ENCODE data around the gene C4A.
"Not testable (repeated sequence)": the region's sequence is repeated elsewhere in the genome, so short reads cannot be mapped to it uniquely, and the experiment has no call there.

Gene C4A

DNA sequence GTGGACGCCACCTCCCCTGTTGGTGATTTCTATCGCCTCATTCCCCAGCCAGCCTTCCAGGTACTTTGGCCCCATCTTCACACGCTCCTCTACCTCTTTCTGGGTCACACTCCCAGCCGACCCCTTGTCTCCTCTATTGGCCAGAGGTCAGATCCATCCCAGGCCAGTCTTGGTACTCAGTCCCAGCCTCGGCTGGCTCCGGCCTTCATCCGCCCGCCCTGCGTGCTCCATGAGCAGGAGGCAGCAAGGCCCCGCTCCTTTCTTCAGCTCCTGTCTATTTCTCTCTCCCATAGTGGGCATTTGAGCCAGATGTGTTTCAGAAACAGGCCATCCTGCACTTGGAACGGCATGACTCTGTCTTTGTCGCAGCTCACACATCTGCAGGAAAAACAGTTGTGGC lies 20.2 kb upstream of the C4A start:
- DNase-seq = no peak

DNA sequence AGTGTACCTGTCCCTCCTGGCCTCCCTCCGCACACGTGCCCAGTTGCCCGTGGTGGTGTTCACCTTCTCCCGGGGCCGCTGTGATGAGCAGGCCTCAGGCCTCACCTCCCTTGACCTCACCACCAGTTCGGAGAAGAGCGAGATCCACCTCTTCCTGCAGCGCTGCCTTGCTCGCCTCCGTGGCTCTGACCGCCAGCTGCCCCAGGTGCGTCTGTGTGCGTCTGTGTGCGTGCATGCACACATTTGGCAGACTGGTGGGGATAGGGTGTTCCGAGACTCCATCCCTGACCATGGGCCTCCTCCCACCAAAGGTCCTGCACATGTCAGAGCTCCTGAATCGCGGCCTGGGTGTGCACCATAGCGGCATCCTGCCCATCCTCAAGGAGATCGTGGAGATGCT lies 17.9 kb upstream of the C4A start:
- DNase-seq = no peak

DNA sequence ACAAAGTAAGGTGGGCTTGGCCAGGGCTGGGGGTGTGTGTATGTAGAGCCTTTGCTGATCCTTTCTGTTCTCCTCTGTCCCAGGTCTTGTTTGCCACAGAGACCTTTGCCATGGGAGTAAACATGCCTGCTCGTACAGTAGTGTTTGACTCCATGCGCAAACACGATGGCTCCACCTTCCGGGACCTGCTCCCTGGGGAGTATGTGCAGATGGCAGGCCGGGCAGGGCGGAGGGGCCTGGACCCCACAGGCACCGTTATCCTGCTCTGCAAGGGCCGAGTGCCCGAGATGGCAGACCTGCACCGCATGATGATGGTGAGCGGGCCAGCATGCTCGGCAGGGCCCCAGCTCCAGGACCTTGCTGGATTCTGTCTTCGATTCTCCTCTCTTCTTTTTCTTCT lies 16.2 kb upstream of the C4A start:
- DNase-seq = no peak

DNA sequence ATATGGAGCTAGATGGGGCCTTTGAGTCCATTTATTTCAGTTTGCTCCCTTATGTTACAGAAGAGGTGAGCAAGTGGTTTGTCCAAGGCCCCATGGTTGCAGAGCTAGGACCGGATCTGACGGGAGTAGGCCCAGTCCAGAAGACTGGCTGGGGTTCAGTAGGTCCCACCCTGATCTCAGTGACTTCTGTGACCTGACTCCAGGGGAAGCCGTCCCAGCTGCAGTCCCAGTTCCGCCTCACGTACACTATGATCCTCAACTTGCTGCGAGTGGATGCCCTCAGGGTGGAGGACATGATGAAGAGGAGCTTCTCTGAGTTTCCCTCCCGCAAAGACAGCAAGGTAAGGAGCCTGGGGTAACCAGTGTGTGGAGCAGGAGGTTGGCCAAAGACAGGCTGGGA lies 15.4 kb upstream of the C4A start:
- no peak for DNase-seq

DNA sequence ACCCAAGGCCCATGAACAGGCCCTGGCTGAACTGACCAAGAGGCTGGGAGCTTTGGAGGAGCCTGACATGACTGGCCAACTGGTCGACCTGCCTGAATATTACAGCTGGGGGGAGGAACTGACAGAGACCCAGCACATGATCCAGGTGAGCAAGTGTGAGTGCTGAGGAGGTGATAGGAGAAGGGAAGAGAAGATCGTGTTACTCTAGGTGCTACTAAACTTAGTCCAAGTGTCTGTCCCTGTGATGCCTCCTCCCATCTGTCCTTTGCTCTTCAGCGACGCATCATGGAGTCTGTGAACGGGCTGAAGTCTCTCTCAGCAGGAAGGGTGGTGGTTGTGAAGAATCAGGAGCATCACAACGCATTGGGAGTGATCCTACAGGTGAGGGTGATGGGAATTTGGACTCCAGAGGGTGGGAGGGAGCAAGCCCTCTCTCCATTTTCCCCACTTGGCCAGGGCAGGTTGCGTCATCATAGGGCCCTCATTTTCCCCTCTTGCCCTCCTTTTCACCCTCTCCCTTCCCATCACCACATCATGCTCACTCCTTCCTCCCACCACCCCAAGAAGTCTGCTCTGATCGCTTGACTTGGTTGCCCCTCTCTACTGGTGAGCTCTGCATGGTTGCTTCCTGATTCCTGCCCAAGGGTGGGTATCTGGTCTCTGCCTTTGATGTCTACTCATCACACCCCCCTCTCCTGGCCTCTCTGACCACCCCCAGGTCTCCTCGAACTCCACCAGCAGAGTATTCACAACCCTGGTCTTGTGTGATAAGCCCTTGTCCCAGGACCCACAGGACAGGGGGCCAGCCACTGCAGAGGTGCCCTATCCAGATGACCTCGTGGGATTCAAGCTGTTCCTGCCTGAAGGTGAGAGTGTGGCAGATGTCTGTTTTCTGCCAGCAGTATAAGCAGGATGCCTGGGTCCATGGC lies 14.6 kb upstream of the C4A start:
- no peak for DNase-seq

DNA sequence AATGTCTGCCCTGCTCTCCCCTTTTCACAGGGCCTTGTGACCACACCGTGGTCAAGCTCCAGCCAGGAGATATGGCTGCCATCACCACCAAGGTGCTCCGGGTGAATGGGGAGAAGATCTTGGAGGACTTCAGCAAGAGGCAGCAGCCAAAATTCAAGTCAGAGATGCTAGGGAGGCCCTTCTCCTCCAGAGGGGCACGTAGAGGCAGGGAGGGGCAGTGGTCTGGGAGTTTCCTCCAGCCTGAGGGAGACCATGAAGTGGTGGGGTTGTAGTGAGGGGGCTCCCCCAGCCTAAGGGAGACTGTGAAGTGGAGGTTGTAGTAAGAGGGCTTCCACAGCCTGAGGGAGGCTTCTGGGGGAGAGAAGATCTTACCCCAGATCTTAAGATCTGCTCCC lies 13.9 kb upstream of the C4A start:
- DNase-seq = no peak

DNA sequence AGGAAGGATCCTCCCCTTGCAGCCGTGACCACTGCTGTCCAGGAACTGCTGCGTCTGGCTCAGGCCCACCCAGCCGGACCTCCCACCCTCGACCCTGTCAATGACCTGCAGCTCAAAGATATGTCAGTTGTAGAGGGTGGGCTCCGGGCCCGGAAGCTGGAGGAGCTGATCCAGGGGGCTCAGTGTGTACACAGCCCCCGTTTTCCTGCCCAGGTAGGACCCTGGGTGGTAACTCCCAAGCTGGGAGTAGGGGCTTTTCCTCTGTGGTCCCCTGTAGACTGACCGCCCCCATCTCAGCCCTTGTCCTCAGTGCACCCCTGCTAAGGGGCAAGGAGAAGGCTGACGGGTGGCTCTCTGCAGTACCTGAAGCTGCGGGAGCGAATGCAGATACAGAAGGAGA lies 13.5 kb upstream of the C4A start:
- DNase-seq = no peak

DNA sequence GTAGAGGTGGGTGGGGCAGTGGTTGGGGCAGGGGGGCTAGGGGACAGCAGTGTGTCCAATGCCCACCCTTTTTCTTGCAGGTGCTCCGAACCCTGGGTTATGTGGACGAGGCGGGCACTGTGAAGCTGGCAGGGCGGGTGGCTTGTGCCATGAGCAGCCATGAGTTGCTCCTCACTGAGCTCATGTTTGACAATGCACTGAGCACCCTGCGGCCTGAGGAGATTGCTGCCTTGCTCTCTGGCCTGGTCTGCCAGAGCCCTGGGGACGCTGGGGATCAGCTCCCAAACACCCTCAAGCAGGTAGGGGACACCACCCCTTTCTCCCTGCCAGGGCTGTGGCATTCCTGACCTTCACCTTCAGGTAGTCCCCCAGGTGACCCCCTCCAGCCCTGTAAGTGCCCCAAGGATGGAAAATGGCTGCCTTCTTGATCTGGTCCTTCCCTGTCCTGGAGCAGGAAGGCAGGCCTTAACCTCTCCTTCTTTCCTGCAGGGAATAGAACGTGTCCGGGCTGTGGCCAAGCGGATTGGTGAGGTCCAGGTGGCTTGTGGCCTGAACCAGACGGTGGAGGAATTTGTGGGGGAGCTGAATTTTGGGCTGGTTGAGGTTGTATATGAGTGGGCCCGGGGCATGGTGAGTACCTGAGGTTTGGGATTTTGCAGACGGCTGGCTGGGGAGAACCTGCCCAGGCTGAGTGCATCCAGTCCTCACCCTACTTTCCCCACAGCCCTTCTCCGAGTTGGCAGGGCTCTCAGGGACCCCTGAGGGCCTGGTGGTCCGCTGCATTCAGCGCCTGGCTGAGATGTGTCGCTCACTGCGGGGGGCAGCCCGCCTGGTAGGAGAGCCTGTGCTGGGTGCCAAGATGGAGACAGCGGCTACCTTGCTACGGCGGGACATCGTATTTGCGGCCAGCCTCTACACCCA lies 12.8 kb upstream of the C4A start:
- no peak for DNase-seq

DNA sequence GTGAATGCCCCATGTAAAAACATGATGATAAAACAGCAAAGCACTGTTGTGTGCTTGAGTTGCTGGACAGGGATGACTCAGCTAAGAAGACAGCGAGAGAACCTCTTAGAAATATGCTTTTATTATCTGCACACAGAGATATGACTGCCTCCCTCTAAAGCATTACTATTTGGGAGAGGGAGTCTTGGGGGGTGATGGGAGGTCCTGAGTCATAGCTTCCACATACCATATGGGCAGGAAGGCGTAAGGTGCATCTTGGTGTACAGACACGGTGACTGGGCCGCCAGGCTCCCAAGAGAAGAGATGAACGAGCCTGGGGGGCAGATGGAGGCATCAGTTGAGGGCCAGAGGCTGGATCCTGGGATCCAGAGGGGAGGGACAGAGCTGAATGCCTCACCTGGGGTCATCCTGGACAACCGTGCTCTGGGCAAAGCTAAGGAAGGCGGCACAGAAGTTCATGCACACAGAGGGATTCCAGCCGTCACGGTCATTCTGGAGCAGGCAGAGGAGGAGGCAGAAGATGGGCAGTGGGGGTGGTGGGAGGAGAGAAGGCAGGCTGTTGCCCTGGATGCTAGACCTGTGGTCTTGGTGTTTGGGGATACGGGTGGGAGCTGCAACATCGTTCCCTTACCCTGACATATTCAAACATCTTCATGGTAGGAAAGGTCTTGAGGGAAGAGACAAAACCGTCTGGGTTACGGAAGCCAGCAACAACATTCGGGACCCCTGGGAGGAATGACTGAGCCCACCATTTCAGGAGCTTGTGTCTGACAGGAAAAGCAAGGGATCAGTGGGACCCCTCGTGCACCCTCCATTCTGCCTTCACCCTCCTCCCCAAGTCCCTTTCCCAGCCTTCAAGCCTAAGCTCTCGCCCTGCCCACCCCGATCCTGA lies 11.9 kb upstream of the C4A start:
- no peak for DNase-seq

DNA sequence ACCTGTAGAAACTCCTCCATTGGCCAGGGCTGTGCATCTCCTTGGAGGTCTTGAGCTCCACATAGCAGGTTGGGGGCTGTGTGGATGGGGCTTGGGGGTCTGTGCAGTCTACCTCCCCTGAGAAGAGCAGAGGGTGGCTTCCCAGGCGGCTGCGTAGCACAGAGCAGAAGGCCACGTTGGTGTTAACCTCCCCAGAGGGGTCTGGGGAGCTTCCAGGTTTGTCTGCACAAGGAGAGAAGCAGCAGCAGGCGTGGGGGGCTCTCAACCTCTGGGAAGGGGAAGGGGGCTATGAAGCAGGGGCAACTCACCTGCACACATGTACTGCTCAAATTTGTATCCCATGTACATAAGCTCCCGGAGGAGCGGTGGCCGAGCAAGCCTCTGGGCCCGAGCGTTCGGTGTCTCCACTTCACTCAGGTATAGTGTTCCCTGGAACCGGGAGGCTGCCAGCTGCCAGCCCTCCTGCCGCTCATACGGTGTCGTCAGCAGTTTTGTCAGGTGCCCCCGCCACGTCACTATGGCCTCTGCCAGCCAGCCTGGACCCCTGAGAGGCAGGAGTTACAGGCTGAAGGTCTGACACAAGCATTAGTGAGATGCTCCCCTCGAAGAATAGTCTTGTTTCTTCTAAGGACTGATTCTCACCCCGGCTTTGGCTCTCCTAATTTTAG lies 11.1 kb upstream of the C4A start:
- DNase-seq = no peak

DNA sequence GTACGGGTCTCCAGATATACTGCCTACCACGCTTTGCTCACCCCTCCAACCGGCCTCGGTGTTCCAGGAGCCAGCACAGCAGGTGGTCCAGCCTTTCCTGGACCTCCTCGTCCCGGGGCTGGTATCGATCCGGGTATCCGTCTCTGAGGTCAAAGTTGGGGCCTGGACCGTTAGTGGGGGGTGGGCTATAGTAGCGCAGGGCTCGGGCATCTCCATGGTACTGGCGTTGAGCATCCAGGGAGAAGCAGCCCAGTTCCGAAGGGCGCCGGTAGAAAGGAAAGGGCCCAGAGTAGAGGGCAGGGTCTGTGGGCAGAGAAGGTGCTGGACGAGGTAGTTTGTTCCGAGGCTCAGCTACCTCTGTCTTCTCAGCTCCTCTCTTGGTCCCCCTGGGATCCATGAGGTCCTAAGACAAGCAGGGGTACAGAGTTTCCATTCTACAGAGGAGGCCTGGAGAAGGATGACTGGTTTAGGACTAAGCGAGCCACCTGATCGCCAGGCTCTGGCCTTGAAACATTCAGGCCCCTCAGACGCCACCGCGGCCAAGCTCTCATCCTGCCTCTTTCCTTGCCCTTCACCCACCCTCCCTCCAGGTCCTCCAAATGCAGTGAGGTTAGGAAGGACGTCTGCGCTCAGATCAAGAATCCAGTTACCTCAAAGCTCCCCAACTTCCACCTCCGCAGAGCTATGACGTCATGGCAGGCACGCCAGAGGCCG lies 10.4 kb upstream of the C4A start:
- DNase-seq = no peak

DNA sequence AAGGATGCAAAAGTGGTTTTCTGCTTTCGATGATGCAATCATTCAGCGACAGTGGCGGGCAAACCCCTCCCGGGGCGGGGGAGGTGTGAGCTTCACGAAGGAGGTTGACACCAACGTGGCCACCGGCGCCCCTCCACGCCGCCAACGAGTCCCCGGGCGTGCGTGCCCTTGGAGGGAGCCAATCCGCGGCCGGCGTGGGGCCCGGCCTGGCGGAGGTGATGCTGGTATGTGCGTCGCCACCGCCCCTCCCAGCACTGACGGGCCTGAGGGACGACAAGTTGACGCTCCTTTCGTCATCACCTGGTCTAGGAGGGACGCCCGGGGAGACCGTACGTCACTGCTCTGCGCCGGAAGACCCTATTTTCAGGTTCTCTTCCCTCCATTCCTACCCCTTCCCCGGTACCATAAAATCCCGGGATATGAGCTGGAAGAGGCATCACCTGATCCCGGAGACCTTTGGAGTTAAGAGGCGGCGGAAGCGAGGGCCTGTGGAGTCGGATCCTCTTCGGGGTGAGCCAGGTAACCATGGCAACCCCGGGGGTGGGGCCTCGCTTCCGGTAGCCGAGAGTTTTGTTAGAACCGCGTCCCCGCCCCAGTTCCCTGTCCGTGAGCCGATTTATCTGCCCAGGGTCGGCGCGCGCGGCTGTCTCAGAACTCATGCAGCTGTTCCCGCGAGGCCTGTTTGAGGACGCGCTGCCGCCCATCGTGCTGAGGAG lies 9.7 kb upstream of the C4A start, which contains the start of gene DXO:
Gene DXO (minus strand): TSS at position 146 of the 716 bp plus-strand sequence. CDS start 463 bp downstream, outside the sequence.
- peak; percentile 99 for DNase-seq

DNA sequence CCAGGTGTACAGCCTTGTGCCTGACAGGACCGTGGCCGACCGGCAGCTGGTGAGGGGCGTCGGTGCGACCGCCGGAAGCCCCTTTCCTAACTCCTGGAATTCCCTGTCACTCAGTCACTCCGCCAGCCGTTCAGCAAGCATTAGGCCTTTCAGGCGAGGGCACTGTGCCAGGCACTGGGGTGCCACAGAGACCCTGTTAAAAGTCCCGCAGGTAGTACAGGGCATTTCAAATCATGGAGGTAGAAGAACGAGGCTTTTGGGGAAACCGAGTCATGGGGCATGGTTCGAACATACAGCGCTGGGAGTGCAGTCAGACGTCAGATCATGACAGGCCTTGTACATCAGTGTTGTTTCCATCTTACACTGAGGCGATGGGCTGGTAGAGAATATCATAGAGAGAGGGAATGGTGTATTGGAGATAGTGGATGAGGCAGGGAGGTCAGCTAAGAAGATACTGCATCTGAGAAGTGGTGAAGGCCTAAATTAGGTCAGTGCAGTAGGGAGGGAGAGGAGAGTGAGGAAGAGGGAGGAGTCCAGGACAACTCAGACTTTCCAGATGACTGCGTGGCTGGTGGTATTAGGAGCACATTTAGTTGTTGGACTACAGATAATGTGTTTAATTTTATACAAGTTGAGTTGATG lies 9.0 kb upstream of the C4A start:
- DNase-seq = no peak

DNA sequence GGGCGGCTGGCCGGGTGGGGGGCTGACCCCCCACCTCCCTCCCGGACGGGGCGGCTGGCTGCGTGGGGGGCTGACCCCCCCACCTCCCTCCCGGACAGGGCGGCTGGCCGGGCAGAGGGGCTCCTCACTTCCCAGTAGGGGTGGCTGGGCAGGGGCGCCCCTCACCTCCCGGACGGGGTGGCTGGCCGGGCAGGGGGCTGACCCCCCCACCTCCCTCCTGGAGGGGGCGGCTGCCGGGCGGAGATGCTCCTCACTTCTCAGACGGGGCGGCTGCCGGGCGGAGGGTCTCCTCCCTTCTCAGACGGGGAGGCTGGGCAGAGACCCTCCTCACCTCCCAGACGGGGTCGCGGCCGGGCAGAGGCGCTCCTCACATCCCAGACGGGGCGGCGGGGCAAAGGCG lies 5.8 kb upstream of the C4A start:
- DNase-seq = not testable (repeated sequence)

DNA sequence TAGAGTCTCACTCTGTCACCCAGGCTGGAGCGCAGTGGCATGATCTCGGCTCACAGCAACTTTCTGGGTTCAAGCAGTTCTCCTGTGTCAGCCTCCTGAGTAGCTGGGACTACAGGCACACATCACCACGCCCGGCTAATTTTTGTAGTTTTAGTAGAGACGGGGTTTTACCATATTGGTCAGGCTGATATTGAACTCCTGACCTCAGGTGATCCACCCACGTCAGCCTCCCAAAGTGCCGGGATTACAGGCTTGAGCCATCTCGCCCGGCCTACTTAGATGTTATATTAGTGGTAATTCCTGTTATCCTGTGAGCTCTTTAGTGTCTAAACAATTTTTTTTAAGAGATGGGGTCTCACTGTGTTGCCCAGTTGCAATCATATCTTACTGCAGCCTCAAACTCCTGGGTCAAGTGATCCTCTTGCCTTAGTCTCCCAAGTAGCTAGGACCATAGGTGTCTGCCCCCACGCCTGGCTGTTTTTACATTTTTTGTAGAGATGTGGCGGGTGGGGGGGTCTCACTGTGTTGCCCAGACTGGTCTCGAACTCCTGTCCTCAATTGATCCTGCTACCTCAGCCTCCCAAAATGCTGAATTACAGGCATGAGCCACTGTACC lies 3.9 kb upstream of the C4A start:
- no peak for DNase-seq

DNA sequence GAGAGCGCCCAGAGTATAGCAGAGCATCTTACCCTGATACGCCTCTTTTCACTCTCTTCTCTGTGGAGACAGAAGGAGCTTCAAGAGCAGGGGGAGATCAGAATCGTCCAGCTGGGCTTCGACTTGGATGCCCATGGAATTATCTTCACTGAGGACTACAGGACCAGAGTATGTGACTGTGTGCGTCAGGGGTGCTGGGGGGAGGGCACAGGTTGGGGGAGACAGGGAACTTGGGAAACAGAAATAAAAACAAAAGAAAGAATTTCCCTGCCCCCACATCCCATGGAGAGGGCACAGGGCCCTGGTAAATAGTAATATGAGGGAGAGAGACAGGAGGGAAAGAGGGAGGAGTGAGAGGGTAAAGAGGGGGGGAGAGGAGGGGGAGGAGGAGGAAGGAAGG lies 3.0 kb upstream of the C4A start:
- DNase-seq = no peak

DNA sequence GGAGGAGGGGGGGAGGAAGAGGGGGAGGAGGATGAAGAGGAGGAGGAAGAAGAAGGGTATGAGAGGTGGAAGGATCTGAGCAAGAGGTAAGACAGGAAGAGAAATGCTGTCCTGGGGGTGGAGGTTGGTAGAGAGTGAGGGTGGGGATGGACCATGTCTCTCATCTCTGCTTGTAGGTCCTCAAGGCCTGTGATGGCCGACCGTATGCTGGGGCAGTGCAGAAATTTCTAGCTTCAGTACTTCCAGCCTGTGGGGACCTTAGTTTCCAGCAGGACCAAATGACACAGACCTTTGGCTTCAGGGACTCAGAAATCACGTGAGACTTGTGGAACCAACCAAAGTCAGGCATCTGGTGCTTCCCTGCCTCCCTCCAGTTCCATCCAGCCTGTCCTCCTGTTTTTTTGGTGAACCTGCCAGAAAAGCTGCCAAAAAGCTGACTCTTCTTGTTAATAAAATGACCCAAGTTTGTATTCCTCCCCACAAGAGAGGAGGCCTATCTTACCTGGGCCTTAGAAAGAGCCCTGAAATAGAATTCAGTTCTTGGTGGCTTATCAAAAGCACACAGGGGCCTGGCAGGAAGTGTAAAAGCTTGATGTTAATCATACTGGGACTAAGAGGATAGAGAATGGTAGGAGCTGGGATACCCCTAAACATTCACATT lies 2.5 kb upstream of the C4A start:
- no peak for DNase-seq

DNA sequence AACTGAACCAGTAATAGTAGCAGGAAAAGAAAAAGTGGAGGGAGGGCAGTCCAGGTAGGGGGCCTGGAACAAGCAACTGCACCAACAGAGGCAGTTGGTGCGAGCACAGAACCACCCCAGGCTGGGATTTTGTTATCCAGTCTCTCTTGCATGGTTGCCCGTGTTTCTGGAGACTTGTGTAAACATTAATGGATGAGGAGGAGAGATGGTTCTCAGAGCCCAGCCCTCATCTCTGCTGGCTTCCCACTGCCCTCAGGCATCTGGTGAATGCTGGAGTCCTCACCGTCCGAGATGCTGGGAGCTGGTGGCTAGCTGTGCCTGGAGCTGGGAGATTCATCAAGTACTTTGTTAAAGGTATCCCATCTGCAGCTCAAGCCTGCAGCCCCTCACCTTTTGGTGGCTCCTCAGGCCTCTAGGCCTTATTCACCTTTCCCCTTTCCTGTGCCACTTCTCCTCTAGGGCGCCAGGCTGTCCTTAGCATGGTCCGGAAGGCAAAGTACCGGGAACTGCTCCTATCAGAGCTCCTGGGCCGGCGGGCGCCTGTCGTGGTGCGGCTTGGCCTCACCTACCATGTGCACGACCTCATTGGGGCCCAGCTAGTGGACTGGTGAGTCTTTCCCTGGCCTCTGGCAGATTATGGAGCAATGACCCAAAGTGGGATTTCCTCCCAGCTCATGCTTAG lies 1.5 kb upstream of the C4A start:
- not testable (repeated sequence) for DNase-seq

DNA sequence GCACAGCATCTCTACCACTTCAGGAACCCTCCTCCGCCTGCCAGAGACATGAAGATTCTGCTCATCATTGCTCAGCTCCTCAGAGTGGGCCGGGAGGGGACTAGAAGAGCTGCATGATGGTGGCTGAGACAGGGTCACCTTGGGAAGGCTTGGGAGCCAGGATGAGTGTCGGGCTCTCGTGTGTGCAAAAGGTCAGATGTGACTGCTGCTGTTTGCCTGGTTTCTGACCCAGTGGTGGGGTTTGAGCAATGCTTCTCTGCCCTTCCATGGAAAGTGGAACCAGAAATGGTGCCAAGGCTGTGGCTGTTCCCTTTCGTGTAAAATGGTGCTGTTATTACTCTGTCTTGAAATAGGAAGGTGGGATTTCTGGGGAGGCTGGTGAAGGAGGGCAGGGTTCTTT lies 859 bp upstream of the C4A start:
- not testable (repeated sequence) for DNase-seq

Data from CD4-positive, alpha-beta T cell treated with Interleukin-15 for 1 hour (primary cell).